ENCODE measurements around the gene EFCAB8. TPM values are rescaled to one million over a fixed set of nuclear protein-coding genes. Genes with fewer than 3 reads are reported as not detected.

The EFCAB8 gene
- total RNA-seq, 1 donor from 2014 or later: not detected

GRCh38 chr20:32883081-32883480, 24.4 kb downstream of the EFCAB8 start:
- TF ChIP-seq CTCF (conservative IDR thresholded peaks at IDR 0.05; ENCODE audit: low read depth, low read length): no peak
- DNase-seq (ENCODE audit: low read depth): no peak
- no peak overlapping the region for H3K4me3 ChIP-seq (ENCODE audit: low read depth, low read length)

- TF ChIP-seq CTCF (conservative IDR thresholded peaks at IDR 0.05; ENCODE audit: low read depth, low read length): no peak
- DNase-seq (ENCODE audit: low read depth): no peak
- no peak overlapping the region for H3K4me3 ChIP-seq (ENCODE audit: low read depth, low read length)
These were observed 26.5 kb downstream of the EFCAB8 start for GRCh38 chr20:32885185-32885584.

- H3K4me3 ChIP-seq (ENCODE audit: low read depth, low read length): no peak overlapping the region
- DNase-seq (ENCODE audit: low read depth): no peak
- no peak for TF ChIP-seq CTCF (conservative IDR thresholded peaks at IDR 0.05; ENCODE audit: low read depth, low read length)
These were observed 27.2 kb downstream of the EFCAB8 start for GRCh38 chr20:32885952-32886351.

- no peak overlapping the region for H3K4me3 ChIP-seq (ENCODE audit: low read depth, low read length)
- no peak for DNase-seq (ENCODE audit: low read depth)
- no peak for TF ChIP-seq CTCF (conservative IDR thresholded peaks at IDR 0.05; ENCODE audit: low read depth, low read length)
These were observed 27.9 kb downstream of the EFCAB8 start for GRCh38 chr20:32886652-32887051.

GRCh38 chr20:32887492-32887891, 28.8 kb downstream of the EFCAB8 start:
- H3K4me3 ChIP-seq (ENCODE audit: low read depth, low read length): no peak overlapping the region
- DNase-seq (ENCODE audit: low read depth): no peak
- TF ChIP-seq CTCF (conservative IDR thresholded peaks at IDR 0.05; ENCODE audit: low read depth, low read length): no peak

- no peak overlapping the region for H3K4me3 ChIP-seq (ENCODE audit: low read depth, low read length)
- no peak for DNase-seq (ENCODE audit: low read depth)
- no peak for TF ChIP-seq CTCF (conservative IDR thresholded peaks at IDR 0.05; ENCODE audit: low read depth, low read length)
These were observed 29.9 kb downstream of the EFCAB8 start for GRCh38 chr20:32888636-32889035.

GRCh38 chr20:32889281-32889680, 30.6 kb downstream of the EFCAB8 start:
- H3K4me3 ChIP-seq (ENCODE audit: low read depth, low read length): no peak overlapping the region

More at GRCh38 chr20:32889281-32889680, 30.6 kb downstream of the EFCAB8 start:
- DNase-seq (ENCODE audit: low read depth): no peak
- no peak for TF ChIP-seq CTCF (conservative IDR thresholded peaks at IDR 0.05; ENCODE audit: low read depth, low read length)
